Thyroid gland (tissue), 4 donors: ENCODE results near the gene AHNAK2. TPM values are rescaled to one million over a fixed set of nuclear protein-coding genes. Genes with fewer than 3 reads are reported as not detected.
"Not testable (repeated sequence)": the region's sequence is repeated elsewhere in the genome, so short reads cannot be mapped to it uniquely, and the experiment has no call there.

Source experiments
- DNase-seq, 2 donors: peaks; one replicate each; pipeline ENCODE4 v3.0.0-alpha.2; 2019
- H3K27ac ChIP-seq, 3 donors: fragments of 200-600 bp; sonication (generic); 1 replicate in 2 of 3; 2 replicates in 1 of 3; pipeline ENCODE4 v1.5.1; 2016 to 2019; ENCODE audit warnings: mild to moderate bottlenecking in 1 of 3, moderate library complexity in 1 of 3
- H3K27me3 ChIP-seq: fragments of 200-600 bp; sonication (generic); one replicate; pipeline ENCODE4 v1.5.1; 2019
- H3K36me3 ChIP-seq, 2 donors: fragments of 200-600 bp; sonication (generic); one replicate each; pipeline ENCODE4 v1.5.1; 2016 to 2019
- H3K4me1 ChIP-seq, 2 donors: fragments of 200-600 bp; sonication (generic); one replicate each; pipeline ENCODE4 v1.5.1; 2017 to 2019
- H3K4me3 ChIP-seq, 3 donors: fragments of 200-600 bp; sonication (generic); replicated peaks in 1 of 3; 1 replicate in 2 of 3; 2 replicates in 1 of 3; pipeline ENCODE4 v1.5.1; 2016; ENCODE audit warnings: mild to moderate bottlenecking in 1 of 3
- H3K9me3 ChIP-seq: fragments of 200-600 bp; sonication (generic); one replicate; pipeline ENCODE4 v1.5.1; 2017
- POLR2A ChIP-seq, 2 donors: fragments of 450-650 bp; IDR thresholded peaks; one replicate each; pipeline ENCODE4 v1.6.1; 2017; ENCODE audit warnings: antibody characterized with exemption in 2 of 2, mild to moderate bottlenecking in 2 of 2, moderate library complexity in 1 of 2
- WGBS, 2 donors: methylation state at CpG; one replicate each; pipeline ENCODE4 v1.1.5; 2017; 5-methylcytosine and 5-hydroxymethylcytosine counted together
- intact Hi-C: fragments of 100-400 bp; cut with DNase I; formaldehyde crosslinking; loops from one replicate; pipeline ENCODE4 v1.15.1; 2023
- total RNA-seq, 4 donors: library from RNA; depleted of rRNA; stranded (reverse); fragments of >200 nt; gene quantifications; one replicate each; pipeline ENCODE4 v1.2.3, GENCODE V29; 2016
- TF ChIP-seq, protein P1 (sequence below), 6 experiments: fragments of 200-600 bp in 3 of 6; fragments of 450-650 bp in 3 of 6; sonication (generic) in 3 of 6; IDR thresholded peaks; one replicate each; pipeline ENCODE4 v1.5.1; 2016 to 2019; ENCODE audit warnings: antibody characterized with exemption in 6 of 6, mild to moderate bottlenecking in 2 of 6, inconsistent platforms in 1 of 6, moderate library complexity in 1 of 6

Gene AHNAK2
- 10 to 100 TPM in 1 of 4 donors, 1 to 10 TPM in 3; 3.7 to 12.5 (median 6.9) TPM for total RNA-seq

GRCh38 chr14:104977681-104978653 is at the start of gene AHNAK2:
Gene AHNAK2 (minus strand): TSS chr14:104978374. CDS start chr14:104978237, 137 bp downstream.
- no peaks in the 10 kb centered on the region for H3K9me3 ChIP-seq
- DNase-seq = peak; percentile 78 to 82
- no peak within 1 kb of the TSS for H3K27ac ChIP-seq
- no peaks in the 10 kb centered on the region for H3K36me3 ChIP-seq
- H3K4me1 ChIP-seq = peaks cover 38 to 78% of the 10 kb centered on the region in 2 donors
- H3K27me3 ChIP-seq = no peaks in the 10 kb centered on the region
- TF ChIP-seq, protein P1, sequence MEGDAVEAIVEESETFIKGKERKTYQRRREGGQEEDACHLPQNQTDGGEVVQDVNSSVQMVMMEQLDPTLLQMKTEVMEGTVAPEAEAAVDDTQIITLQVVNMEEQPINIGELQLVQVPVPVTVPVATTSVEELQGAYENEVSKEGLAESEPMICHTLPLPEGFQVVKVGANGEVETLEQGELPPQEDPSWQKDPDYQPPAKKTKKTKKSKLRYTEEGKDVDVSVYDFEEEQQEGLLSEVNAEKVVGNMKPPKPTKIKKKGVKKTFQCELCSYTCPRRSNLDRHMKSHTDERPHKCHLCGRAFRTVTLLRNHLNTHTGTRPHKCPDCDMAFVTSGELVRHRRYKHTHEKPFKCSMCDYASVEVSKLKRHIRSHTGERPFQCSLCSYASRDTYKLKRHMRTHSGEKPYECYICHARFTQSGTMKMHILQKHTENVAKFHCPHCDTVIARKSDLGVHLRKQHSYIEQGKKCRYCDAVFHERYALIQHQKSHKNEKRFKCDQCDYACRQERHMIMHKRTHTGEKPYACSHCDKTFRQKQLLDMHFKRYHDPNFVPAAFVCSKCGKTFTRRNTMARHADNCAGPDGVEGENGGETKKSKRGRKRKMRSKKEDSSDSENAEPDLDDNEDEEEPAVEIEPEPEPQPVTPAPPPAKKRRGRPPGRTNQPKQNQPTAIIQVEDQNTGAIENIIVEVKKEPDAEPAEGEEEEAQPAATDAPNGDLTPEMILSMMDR (IDR thresholded peaks at IDR 0.05) = no peak
- TF ChIP-seq POLR2A (IDR thresholded peaks at IDR 0.05) = peak in 1 of 2 donors; percentile 69
- intact Hi-C loops = loop anchor here (5.0 to 10.0 kb wide), 2 partner anchors 109 to 153 kb away; no protein-coding TSS in a partner anchor
- 11% methylated on average over 17 of the region's 111 CpGs for WGBS, 2 donors
- H3K4me3 ChIP-seq = peak within 1 kb of the TSS in 1 of 3 donors; percentile 26

DNA sequence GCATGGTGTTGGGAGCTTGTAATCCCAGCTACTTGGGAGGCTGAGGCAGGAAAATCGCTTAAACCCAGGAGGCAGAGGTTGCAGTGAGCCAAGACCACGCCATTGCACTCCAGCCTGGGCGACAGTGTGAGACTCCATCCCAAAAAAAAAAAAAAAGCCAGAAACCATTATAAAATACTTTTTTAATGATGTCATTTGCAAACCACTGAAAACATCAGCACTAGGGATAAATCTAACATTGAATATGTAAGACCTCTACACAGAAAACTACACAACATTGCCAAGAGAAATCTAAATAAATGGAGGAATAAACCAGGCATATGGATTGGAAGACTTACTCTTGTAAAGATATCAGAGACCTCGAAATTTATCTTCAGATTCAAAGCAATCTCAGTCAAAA is 49.5 kb upstream of the AHNAK2 start:
- H3K9me3 ChIP-seq, H3K4me3 ChIP-seq, H3K27ac ChIP-seq, H3K4me1 ChIP-seq, H3K27me3 ChIP-seq, H3K36me3 ChIP-seq, intact Hi-C loops, DNase-seq: not testable (repeated sequence)
- WGBS, 2 donors = 78 to 79% methylated on average over 4 of the region's 4 CpGs

GRCh38 chr14:105026802-105027563 is 48.8 kb upstream of the AHNAK2 start:
- 57 to 70% methylated on average over 1 of the region's 1 CpG for WGBS, 2 donors
- TF ChIP-seq POLR2A (IDR thresholded peaks at IDR 0.05) = no peak
- TF ChIP-seq, protein P1 (IDR thresholded peaks at IDR 0.05) = no peak
- Histone ChIP-seq H3K4me3 (no peak overlapping the region), H3K36me3 (no peaks in the 10 kb centered on the region), H3K27me3 (no peaks in the 10 kb centered on the region), H3K27ac (no peak overlapping the region), H3K9me3 (no peaks in the 10 kb centered on the region), H3K4me1 (peaks cover 5 to 6% of the 10 kb centered on the region in 2 donors)
- intact Hi-C loops = no loop called here
- no peak for DNase-seq

- no peaks in the 10 kb centered on the region for H3K36me3 ChIP-seq
- WGBS, 2 donors = 90 to 92% methylated on average over 16 of the region's 16 CpGs
- no peaks in the 10 kb centered on the region for H3K27me3 ChIP-seq
- intact Hi-C loops = no loop called here
- H3K27ac ChIP-seq = no peak overlapping the region
- no peak overlapping the region for H3K4me3 ChIP-seq
- no peaks in the 10 kb centered on the region for H3K9me3 ChIP-seq
- DNase-seq = no peak
- H3K4me1 ChIP-seq = peaks cover 9 to 11% of the 10 kb centered on the region in 2 donors
- TF ChIP-seq, protein P1 (IDR thresholded peaks at IDR 0.05) = no peak
- no peak for TF ChIP-seq POLR2A (IDR thresholded peaks at IDR 0.05)
These were observed 48.0 kb upstream of the AHNAK2 start for GRCh38 chr14:105026033-105026785.

- no peak for DNase-seq
- Histone ChIP-seq H3K36me3 (no peaks in the 10 kb centered on the region), H3K4me1 (peaks cover 9 to 11% of the 10 kb centered on the region in 2 donors), H3K27ac (no peak overlapping the region), H3K27me3 (no peaks in the 10 kb centered on the region), H3K9me3 (no peaks in the 10 kb centered on the region), H3K4me3 (no peak overlapping the region)
- intact Hi-C loops = no loop called here
- WGBS, 2 donors = 95 to 98% methylated on average over 6 of the region's 6 CpGs
- no peak for TF ChIP-seq POLR2A (IDR thresholded peaks at IDR 0.05)
- TF ChIP-seq, protein P1 (IDR thresholded peaks at IDR 0.05) = no peak
These were observed 47.3 kb upstream of the AHNAK2 start for GRCh38 chr14:105025429-105025828.
